Stimulated activated CD8-positive, alpha-beta memory T cell treated with anti-CD3 and anti-CD28 coated beads, Interleukin-15, amount 100 ng/mL, for 4 hours (primary cell): Measurements from ENCODE around the gene C2.
"Not testable (repeated sequence)": the region's sequence is repeated elsewhere in the genome, so short reads cannot be mapped to it uniquely, and the experiment has no call there.

Experiments used
- DNase-seq, 2 donors: peaks; one replicate each; pipeline ENCODE4 v3.0.0-alpha.2; 2020; ENCODE audit warnings: low read depth in 2 of 2

C2 gene

GRCh38 chr6:31899215-31899614 lies 28.3 kb upstream of the C2 start:
- no peak for DNase-seq

GRCh38 chr6:31899882-31900722 lies 27.4 kb upstream of the C2 start:
- no peak for DNase-seq

DNA sequence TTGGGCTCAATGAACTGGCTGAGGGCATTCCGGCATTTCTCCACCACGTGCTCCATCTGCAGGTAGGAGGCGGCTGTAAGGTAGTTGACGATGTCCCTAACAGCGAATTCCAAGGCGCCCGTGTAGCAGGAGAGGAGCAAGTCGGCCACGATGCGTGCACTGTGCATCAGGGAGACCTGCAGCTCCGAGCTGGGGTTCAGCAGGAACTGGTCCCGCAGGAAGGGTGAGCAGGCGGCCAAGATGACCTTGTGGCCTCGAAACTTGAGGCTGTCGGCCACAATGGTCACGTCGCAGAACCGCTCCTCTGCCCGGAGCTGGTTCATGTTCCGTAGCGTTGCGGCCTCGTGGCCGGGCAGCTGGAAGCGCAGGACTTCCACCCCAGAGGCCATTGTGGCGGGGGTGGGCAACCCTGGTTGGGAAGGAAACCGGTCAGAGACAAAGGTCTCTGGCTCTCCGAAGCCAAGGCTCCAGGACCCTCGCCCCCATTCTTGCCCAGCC lies 26.6 kb upstream of the C2 start:
- no peak for DNase-seq

- DNase-seq = peak; percentile 53 to 54
Observed at GRCh38 chr6:31901415-31901952, 26.0 kb upstream of the C2 start.

DNA sequence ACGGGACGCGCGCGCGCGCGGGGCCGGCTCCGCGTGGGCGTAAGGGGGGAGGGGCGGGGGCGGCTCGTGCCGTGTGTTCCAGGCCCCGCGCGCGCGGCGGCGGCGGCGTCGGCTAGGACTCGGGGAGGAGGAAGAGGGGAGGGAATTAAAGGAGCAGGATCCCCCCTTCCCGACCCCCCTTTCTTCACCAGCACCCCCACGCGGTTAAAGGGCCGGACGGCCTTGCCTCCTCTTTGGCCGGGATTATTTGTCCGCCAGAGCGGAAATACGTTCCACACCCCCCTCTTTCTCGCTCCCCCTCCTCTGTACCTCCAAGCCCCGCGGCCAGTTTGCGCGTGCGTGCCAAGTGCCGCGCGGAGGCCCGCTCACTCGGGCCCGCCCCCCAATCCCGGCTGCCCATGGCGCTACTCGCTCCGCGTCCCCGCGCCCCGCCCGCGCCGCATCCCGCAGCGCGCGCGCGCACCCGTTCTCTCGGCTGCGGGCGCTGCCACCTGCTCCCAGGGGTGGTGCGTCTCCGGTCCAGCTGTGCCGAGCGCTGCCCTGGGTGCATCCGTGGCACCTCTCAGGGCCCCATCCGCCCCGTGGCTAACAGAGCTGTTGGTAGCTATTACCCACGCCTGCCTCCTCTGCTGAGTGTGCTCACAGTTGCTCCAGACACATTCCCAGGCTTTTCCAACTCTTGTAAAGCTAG lies 25.4 kb upstream of the C2 start, which contains the start of gene ZBTB12:
Gene ZBTB12 (minus strand): TSS at position 134 of the 691 bp plus-strand sequence. CDS start 781 bp downstream, outside the sequence.
- peak; percentile 68 to 71 for DNase-seq

- no peak for DNase-seq
Observed at GRCh38 chr6:31903957-31904356, 23.6 kb upstream of the C2 start.

GRCh38 chr6:31905041-31905440 lies 22.5 kb upstream of the C2 start:
- DNase-seq = no peak

DNA sequence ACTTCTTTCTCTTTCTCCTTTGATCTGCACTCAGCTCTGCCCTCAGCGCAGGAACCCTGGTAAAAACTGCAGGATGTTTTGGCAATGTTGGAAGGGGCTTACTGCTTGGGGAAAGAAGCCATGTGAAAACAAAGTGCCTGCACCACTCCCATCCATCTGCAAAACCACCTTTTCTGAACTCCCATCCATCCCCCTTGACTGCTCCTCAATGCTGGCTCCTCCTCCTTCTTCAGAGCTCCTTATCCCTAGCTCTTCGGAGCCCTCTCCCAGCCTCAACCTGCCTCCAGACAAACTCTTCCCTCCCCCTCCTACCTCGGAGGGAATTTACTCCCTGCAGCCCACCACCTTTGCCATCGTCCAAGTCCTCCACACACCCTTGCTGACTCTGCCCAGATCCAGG lies 21.4 kb upstream of the C2 start:
- DNase-seq = no peak

DNA sequence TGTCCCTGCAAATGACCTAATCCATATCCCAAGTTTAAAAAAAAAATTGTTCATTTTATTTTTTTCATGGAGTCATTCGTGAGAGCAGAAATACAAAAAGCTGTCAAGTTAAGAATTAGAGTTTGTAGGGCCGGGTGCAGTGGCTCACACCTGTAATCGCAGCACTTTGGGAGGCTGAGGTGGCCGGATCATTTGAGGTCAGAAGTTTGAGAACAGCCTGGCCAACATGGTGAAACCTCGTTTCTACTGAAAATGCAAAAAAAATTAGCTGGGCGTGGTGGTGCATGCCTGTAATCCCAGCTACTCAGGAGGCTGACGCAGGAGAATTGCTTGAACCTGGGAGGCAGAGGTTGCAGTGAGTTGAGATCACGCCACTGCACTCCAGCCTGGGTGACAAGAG lies 20.8 kb upstream of the C2 start:
- not testable (repeated sequence) for DNase-seq

DNA sequence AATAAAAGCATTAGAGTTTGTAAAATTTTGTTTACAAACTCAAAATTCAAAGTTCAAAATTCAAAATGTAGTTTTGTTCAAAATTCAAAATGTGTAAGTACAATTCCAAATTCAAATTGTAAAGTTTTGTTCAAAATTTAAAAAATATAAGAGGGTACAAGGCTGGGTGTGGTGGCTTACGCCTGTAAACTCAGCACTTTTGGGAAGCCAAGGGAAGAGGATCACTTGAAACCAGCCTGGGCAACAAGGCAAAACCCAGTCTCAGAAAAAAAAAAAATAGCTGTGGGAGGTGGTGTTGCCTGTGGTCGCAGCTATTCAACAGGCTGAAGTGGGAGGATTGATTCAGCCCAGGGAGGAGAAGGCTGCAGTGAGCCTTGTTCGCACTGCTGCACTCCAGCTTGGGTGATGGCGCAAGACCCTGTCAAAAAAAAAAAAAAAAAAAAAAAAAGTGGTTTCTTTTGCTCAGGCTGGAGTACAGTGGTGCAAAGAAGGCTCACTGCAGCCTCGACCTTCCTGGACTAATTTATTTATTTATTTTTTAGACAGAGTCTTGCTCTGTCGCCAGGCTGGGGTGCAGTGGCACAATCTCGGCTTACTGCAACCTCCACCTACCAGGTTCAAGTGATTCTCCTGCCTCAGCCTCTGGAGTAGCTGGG lies 20.2 kb upstream of the C2 start:
- no peak for DNase-seq

DNA sequence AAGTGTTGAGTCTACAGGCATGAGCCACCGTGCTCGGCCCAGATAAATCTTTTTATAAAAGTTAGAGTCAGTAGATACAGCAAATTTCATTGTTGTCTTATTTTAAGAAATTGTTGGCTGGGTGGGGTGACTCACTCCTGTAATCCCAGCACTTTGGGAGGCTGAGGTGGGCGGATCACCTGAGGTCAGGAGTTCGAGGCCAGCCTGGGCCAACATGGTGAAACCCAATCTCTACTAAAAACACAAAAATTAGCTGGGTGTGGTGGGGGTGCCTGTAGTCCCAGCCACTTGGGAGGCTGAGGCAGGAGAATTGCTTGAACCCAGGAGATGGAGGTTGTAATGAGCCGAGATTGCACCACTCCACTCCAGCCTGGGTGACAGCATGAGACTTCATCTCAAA lies 19.3 kb upstream of the C2 start:
- not testable (repeated sequence) for DNase-seq

- no peak for DNase-seq
Observed at GRCh38 chr6:31908791-31909190, 18.7 kb upstream of the C2 start.

DNA sequence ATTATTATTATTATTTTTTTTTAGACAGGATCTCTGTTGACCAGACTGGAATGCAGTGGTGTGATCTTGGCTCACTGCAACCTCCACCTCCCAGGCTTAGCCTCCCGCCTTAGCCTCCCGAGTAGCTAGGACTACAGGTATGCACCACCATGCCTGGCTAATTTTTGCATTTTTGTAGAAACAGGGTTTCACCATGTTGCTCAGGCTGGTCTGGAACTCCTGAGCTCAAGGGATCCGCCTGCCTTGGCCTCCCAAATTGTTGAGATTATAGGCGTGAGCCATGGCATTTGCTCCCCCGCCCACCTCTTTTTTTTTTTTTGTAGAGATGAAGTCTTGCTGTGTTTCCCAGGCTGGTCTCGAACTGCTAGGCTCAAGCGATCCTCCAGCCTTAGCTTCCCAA lies 18.2 kb upstream of the C2 start:
- DNase-seq = not testable (repeated sequence)

DNA sequence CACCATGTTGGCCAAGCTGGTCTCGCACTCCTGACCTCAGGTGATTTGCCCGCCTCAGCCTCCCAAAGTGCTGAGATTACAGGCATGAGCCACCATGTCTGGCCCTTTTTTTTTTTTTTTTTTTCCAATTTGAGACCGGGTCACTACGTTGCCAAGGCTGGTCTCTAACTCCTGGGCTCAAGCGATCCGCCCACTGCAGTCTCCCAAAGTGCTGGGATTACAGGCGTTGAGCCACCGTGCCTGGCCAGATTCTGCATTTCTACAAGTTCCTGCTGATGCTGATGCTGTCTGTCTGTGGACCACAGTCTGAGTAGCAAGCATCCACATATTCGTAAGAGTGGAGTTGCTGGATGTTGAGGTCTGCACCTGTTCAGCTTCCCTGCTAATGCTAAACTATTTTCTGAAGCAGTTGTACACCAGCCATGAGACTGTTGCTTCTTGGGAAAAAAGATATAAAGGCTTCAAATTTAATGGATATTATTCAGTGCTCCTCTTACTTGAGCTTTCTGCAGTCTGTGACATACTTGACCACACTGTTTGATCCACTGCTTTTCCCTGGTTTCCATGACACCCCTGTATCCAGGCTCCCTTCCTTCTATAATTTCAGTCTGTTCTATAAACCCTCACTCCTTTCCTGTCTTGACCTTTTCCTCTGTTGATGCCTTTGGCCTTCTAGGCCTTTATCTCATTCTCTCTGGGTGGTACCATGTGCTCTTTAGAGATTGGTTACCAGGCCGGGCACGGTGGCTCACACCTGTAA lies 15.5 kb upstream of the C2 start:
- DNase-seq = no peak

DNA sequence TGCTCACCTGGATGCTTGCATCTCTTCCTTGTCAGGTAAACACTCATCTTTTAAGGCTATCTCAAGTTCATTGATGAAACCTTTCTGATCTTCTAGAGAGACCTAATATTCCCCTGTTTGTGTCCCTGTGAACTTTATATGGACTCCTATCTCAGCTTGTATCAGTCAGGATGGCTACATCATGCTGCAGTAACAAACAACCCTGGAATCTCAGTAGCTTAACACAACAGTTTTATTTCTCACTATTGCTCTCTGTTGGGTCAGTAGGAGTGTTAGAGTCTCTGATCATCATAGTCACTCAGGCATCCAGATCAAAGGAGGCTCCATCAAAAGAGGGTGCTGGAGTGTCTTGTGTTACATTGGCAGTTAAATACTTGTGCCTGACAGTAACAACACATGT lies 12.2 kb upstream of the C2 start:
- DNase-seq = no peak

DNA sequence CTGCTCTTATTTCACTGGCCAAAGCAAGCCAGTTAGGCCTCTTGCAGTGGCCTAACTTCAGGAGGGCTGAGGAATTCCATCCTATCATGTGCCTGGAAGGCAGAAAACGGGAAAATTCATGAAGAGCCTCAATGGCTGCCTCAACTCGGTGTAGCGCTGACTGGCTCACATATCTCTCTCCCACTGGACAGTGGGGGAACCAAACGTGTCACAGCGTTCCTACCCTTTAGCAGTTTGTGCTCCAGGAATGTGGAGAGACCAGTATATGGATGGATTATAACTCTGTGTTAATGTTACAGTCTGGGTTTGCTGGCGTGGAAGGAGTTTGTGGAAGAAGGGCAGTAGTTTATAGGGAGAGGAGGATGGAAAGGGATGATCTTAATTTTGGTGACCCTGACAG lies 11.8 kb upstream of the C2 start:
- DNase-seq = no peak

- DNase-seq = no peak
Observed at GRCh38 chr6:31918069-31918720, 9.3 kb upstream of the C2 start.

- DNase-seq = no peak
Observed at GRCh38 chr6:31919624-31920303, 7.8 kb upstream of the C2 start.

GRCh38 chr6:31920811-31921210 lies 6.7 kb upstream of the C2 start:
- DNase-seq = no peak

- DNase-seq = no peak
Observed at GRCh38 chr6:31922942-31923341, 4.6 kb upstream of the C2 start.
